Astrocyte of the cerebellum (primary cell): ENCODE data around the gene CELSR2.

Source experiments
- DNase-seq: peaks from one replicate; pipeline ENCODE4 v3.0.0-alpha.2; 2011; ENCODE audit warnings: low read depth
- H3K4me3 ChIP-seq: 2 replicates; pipeline ENCODE4 v1.5.1; 2011; ENCODE audit warnings: mild to moderate bottlenecking, low read depth, low read length, moderate library complexity
- in situ Hi-C: cut with HindIII; loops from 2 replicates; pipeline ENCODE4 v1.10.0; 2017; ENCODE audit warnings: low sequenced_read_pairs
- TF ChIP-seq, protein P1 (sequence below): IDR thresholded peaks from 2 replicates; pipeline ENCODE4 v1.5.1; 2012; ENCODE audit warnings: low read length, low read depth, moderate library complexity, mild to moderate bottlenecking; ENCODE audit errors: missing control alignments

The CELSR2 gene

DNA sequence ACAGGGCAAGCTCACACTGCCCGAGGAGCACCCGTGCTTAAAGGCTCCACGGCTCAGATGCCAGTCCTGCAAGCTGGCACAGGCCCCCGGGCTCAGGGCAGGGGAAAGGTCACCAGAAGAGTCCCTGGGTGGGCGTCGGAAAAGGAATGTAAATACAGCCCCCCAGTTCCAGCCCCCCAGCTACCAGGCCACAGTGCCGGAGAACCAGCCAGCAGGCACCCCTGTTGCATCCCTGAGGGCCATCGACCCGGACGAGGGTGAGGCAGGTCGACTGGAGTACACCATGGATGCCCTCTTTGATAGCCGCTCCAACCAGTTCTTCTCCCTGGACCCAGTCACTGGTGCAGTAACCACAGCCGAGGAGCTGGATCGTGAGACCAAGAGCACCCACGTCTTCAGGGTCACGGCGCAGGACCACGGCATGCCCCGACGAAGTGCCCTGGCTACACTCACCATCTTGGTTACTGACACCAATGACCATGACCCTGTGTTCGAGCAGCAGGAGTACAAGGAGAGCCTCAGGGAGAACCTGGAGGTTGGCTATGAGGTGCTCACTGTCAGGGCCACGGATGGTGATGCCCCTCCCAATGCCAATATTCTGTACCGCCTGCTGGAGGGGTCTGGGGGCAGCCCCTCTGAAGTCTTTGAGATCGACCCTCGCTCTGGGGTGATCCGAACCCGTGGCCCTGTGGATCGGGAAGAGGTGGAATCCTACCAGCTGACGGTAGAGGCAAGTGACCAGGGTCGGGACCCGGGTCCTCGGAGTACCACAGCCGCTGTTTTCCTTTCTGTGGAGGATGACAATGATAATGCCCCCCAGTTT is 1.3 kb downstream of the CELSR2 start:
- no peak overlapping the region for H3K4me3 ChIP-seq
- TF ChIP-seq, protein P1, sequence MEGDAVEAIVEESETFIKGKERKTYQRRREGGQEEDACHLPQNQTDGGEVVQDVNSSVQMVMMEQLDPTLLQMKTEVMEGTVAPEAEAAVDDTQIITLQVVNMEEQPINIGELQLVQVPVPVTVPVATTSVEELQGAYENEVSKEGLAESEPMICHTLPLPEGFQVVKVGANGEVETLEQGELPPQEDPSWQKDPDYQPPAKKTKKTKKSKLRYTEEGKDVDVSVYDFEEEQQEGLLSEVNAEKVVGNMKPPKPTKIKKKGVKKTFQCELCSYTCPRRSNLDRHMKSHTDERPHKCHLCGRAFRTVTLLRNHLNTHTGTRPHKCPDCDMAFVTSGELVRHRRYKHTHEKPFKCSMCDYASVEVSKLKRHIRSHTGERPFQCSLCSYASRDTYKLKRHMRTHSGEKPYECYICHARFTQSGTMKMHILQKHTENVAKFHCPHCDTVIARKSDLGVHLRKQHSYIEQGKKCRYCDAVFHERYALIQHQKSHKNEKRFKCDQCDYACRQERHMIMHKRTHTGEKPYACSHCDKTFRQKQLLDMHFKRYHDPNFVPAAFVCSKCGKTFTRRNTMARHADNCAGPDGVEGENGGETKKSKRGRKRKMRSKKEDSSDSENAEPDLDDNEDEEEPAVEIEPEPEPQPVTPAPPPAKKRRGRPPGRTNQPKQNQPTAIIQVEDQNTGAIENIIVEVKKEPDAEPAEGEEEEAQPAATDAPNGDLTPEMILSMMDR, result no peak

DNA sequence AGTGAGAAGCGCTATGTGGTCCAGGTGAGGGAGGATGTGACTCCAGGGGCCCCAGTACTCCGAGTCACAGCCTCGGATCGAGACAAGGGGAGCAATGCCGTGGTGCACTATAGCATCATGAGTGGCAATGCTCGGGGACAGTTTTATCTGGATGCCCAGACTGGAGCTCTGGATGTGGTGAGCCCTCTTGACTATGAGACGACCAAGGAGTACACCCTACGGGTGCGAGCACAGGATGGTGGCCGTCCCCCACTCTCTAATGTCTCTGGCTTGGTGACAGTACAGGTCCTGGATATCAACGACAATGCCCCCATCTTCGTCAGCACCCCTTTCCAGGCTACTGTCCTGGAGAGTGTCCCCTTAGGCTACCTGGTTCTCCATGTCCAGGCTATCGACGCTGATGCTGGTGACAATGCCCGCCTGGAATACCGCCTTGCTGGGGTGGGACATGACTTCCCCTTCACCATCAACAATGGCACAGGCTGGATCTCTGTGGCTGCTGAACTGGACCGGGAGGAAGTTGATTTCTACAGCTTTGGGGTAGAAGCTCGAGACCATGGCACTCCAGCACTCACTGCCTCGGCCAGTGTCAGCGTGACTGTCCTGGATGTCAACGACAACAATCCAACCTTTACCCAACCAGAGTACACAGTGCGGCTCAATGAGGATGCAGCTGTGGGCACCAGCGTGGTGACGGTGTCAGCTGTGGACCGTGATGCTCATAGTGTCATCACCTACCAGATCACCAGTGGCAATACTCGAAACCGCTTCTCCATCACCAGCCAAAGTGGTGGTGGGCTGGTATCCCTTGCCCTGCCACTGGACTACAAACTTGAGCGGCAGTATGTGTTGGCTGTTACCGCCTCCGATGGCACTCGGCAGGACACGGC is 2.2 kb downstream of the CELSR2 start:
- H3K4me3 ChIP-seq, result no peak overlapping the region
- in situ Hi-C loops, result no loop called here
- TF ChIP-seq, protein P1, result no peak
- no peak for DNase-seq

More for the DNA sequence above, 1.3 kb downstream of the CELSR2 start:
- no peak for DNase-seq
- in situ Hi-C loops, result no loop called here

DNA sequence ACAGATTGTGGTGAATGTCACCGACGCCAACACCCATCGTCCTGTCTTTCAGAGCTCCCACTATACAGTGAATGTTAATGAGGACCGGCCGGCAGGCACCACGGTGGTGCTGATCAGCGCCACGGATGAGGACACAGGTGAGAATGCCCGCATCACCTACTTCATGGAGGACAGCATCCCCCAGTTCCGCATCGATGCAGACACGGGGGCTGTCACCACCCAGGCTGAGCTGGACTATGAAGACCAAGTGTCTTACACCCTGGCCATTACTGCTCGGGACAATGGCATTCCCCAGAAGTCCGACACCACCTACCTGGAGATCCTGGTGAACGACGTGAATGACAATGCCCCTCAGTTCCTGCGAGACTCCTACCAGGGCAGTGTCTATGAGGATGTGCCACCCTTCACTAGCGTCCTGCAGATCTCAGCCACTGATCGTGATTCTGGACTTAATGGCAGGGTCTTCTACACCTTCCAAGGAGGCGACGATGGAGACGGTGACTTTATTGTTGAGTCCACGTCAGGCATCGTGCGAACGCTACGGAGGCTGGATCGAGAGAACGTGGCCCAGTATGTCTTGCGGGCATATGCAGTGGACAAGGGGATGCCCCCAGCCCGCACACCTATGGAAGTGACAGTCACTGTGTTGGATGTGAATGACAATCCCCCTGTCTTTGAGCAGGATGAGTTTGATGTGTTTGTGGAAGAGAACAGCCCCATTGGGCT is 3.0 kb downstream of the CELSR2 start:
- TF ChIP-seq, protein P1, result no peak
- DNase-seq, result no peak
- in situ Hi-C loops, result no loop called here
- H3K4me3 ChIP-seq, result no peak overlapping the region

DNA sequence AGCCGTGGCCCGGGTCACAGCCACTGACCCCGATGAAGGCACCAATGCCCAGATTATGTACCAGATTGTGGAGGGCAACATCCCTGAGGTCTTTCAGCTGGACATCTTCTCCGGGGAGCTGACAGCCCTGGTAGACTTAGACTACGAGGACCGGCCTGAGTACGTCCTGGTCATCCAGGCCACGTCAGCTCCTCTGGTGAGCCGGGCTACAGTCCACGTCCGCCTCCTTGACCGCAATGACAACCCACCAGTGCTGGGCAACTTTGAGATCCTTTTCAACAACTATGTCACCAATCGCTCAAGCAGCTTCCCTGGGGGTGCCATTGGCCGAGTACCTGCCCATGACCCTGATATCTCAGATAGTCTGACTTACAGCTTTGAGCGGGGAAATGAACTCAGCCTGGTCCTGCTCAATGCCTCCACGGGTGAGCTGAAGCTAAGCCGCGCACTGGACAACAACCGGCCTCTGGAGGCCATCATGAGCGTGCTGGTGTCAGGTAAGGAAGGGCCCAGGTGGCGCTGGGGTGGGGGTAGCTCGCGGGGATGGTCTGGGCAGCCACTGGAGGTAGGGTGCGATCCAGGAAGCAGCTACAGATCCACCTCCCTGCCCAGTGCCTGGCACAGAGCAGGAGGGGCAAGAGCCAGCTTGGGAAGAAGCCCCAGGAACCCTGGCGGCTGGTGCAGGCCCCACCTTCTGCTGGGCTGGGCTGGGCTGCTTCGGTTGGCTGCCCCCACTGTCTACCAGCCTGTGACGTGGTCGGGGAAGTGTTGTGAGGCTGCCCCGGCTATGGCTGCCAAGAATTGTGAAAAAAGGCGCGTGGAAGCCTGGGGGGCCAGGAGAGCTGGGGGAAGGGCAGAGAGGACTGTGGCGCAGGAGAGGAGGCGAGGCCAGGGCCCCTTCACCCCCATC is 3.8 kb downstream of the CELSR2 start:
- DNase-seq, result no peak
- TF ChIP-seq, protein P1, result no peak
- H3K4me3 ChIP-seq, result no peak overlapping the region
- in situ Hi-C loops, result no loop called here

DNA sequence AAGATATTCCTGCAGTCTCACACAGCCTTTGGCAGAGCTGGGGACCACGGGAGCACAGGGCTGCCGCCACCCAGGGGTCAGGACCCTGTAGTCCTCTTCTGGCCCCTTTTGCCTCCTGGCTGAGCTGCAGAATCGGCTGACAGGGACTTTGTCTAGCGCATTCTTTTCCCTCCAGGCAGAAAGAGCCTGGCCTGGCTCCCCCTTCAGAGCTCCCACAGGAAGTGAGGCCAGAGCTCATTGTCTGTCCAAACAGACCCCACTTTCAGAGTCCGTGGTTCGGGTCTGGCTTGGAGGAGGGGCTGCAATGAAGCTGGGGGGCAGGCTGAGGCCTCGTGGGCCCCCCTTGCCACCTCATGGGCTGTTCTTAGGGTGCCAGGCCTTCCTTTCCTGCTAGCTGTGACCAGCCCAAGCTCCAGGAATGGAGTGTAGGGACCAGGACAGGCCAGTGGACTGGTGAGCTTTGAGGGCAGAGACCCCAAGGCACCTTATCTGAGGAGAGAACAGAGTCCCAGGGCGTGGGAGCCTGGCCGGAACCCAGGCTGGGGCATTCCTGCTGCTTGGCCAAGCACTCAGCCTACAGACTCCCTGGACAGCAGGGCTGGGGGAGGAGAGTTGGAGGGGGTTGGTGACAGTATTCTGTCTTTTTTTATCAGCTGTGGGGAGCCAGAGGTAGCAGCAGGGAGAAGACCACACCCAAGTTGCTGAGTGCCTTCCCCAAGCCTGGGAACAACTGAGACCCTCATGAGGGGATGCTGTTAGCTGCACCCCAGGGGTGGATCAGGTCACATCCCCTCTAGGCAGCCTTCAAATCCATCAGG is 4.7 kb downstream of the CELSR2 start:
- TF ChIP-seq, protein P1, result no peak
- no peak for DNase-seq
- no peak overlapping the region for H3K4me3 ChIP-seq
- in situ Hi-C loops, result no loop called here
